Adipocyte (in vitro differentiated cells): ENCODE results near the gene GBX2.
A peak's percentile ranks its signal among the peaks of the same experiment; 100 is the strongest.

ENCODE experiments used
- DNase-seq: peaks from one replicate; pipeline ENCODE4 v3.0.0-alpha.2; 2015; ENCODE audit warnings: low read depth
- H3K27me3 ChIP-seq: replicated peaks from 2 replicates; pipeline ENCODE4 v1.7.0; 2013; ENCODE audit warnings: mild to moderate bottlenecking, low read length, moderate library complexity; ENCODE audit not compliant: control insufficient read depth, insufficient read depth
- H3K36me3 ChIP-seq: 2 replicates; pipeline ENCODE4 v1.7.0; 2013; ENCODE audit warnings: low read length, mild to moderate bottlenecking, moderate library complexity; ENCODE audit not compliant: control insufficient read depth, insufficient read depth, severe bottlenecking
- H3K4me1 ChIP-seq: 2 replicates; pipeline ENCODE4 v1.7.0; 2013; ENCODE audit warnings: mild to moderate bottlenecking, low read length, moderate library complexity; ENCODE audit not compliant: control insufficient read depth, insufficient read depth
- H3K4me3 ChIP-seq: 2 replicates; pipeline ENCODE4 v1.7.0; 2013; ENCODE audit warnings: mild to moderate bottlenecking, low read length, moderate library complexity
- H3K9ac ChIP-seq: 2 replicates; pipeline ENCODE4 v1.7.0; 2013; ENCODE audit warnings: mild to moderate bottlenecking, low read length, moderate library complexity
- H3K9me3 ChIP-seq: 2 replicates; pipeline ENCODE4 v1.7.0; 2013; ENCODE audit warnings: mild to moderate bottlenecking, low read length, moderate library complexity; ENCODE audit not compliant: control insufficient read depth

GBX2 gene

DNA sequence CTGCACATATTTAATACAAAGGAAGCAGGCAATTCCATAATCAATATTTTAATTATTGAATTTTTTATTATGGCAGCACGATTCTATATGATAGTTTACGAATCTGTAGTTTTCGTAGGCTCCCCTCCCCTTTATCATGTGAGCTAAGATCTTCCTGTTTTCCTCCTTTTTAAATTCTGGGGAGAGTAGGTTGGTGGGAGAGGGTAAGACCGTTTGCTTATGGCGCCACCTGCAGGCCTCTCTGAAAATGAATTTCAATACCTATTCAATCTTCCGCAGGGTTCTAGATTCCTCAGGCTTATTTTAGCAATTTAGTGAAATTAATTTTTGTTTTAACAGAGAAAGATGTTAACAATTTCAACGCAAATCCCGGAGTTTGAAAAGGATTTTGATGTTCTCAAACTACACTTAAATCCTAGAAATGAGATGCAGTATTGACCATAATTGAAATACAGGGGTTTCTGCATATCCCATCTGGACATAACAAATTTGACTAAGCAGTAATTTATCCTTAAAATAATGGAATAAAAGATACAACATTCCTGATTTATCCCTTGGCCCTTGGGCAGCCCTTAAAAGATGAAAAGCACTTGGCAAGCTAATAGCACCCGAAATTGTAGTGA is 12.8 kb upstream of the GBX2 start:
- Histone ChIP-seq H3K27me3 (peaks cover 21% of the 10 kb centered on the region), H3K9me3 (peaks cover 9% of the 10 kb centered on the region), H3K36me3 (no peaks in the 10 kb centered on the region), H3K4me3 (no peak overlapping the region), H3K9ac (no peak overlapping the region), H3K4me1 (peaks cover 14% of the 10 kb centered on the region)
- DNase-seq, result peak; percentile 87

DNA sequence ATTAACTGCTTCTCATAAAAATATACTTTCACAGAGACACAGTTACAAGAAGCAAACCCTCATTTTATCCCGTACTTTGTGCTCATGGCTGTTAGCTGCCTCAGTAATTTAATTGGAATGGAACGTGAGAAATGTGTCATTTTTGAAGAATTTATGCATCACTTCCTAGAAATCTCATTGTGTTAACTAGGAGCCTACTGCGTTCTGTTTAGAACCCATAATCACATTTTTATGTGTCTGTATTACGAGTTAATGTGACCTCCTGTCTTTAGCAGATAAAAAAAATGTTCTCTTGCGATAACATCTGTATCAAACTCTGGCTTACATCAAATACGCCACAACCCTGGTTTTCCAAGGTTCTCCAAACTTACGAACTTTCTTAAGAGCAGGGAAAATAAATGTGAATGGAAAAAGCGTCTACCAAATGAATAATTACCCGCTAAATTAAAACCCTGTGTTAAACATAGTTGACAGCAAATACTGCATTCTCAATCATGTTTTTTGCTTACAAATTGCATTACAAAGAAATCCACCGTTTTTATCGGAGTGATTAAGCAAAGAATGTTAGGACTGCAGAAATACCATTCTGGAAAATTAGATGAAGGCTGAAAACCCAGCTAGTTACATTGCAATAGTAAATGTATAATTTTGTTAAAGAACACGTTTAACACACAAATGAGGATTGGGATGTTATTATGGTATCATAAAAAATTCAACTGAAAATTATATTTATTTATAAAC is 12.1 kb upstream of the GBX2 start:
- Histone ChIP-seq H3K9ac (no peak overlapping the region), H3K4me1 (peaks cover 14% of the 10 kb centered on the region), H3K4me3 (no peak overlapping the region), H3K36me3 (no peaks in the 10 kb centered on the region), H3K9me3 (peaks cover 9% of the 10 kb centered on the region), H3K27me3 (peaks cover 25% of the 10 kb centered on the region)
- DNase-seq, result peak; percentile 56

GRCh38 chr2:236179236-236180075 is 11.3 kb upstream of the GBX2 start:
- Histone ChIP-seq H3K27me3 (peaks cover 25% of the 10 kb centered on the region), H3K4me1 (peaks cover 14% of the 10 kb centered on the region), H3K4me3 (peak overlapping the region; percentile 77), H3K9me3 (peaks cover under 1% of the 10 kb centered on the region), H3K36me3 (no peaks in the 10 kb centered on the region), H3K9ac (no peak overlapping the region)
- DNase-seq, result peak; percentile 57

DNA sequence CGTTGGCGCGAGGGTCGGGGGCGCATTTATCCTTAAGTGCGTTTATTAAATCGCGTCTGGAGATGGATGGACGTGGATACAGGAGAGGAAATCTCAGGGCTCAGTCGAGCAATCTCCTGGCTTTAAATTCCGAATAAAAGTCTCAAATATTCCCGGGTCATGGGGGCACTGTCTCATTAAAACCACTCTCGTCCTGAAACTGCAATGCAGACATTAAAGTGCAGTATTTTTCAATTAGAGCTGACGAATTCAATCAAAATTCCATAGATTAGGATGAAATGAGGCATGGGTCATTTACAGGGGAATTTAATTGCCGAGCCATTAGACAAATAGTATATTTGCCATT is 10.7 kb upstream of the GBX2 start:
- H3K27me3 ChIP-seq, result peaks cover 30% of the 10 kb centered on the region

GRCh38 chr2:236177967-236178889 is 10.0 kb upstream of the GBX2 start:
- Histone ChIP-seq H3K4me1 (peaks cover 14% of the 10 kb centered on the region), H3K36me3 (no peaks in the 10 kb centered on the region), H3K9ac (no peak overlapping the region), H3K4me3 (peak overlapping the region; percentile 77), H3K9me3 (no peaks in the 10 kb centered on the region), H3K27me3 (peaks cover 33% of the 10 kb centered on the region)
- peak; percentile 87 for DNase-seq

More for the DNA sequence above, 10.7 kb upstream of the GBX2 start:
- Histone ChIP-seq H3K36me3 (no peaks in the 10 kb centered on the region), H3K4me1 (peaks cover 14% of the 10 kb centered on the region), H3K9ac (no peak overlapping the region), H3K9me3 (no peaks in the 10 kb centered on the region), H3K4me3 (peak overlapping the region; percentile 77)
- DNase-seq, result peak; percentile 37

GRCh38 chr2:236177604-236177966 is 9.4 kb upstream of the GBX2 start:
- DNase-seq, result peak; percentile 33
- peaks cover 36% of the 10 kb centered on the region for H3K27me3 ChIP-seq

GRCh38 chr2:236176951-236177350 is 8.8 kb upstream of the GBX2 start:
- Histone ChIP-seq H3K4me3 (no peak overlapping the region), H3K9me3 (no peaks in the 10 kb centered on the region), H3K9ac (no peak overlapping the region), H3K36me3 (no peaks in the 10 kb centered on the region), H3K27me3 (peaks cover 41% of the 10 kb centered on the region), H3K4me1 (peaks cover 14% of the 10 kb centered on the region)
- DNase-seq, result no peak

More at GRCh38 chr2:236177604-236177966, 9.4 kb upstream of the GBX2 start:
- peaks cover 14% of the 10 kb centered on the region for H3K4me1 ChIP-seq
- H3K9ac ChIP-seq, result no peak overlapping the region
- H3K4me3 ChIP-seq, result peak overlapping the region; percentile 77
- H3K9me3 ChIP-seq, result no peaks in the 10 kb centered on the region
- no peaks in the 10 kb centered on the region for H3K36me3 ChIP-seq

DNA sequence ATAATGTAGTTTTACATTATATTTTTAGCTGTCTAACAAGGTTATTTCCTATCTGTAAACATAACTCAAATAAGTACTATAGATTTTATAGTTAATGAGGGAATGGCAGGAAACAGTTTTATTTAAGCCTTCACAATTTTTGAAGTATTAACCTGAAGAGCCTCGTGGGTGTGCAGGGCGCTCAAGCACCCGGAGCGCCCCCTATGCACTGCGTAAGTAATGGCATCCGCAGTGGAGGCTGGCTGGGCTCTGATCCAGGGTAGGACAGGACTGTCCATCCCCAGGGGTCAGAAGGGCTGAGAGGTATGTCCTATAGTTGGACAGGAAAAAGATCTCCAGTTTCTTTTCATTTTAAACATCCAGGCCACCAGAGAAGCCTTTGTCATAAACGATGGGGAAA is 8.2 kb upstream of the GBX2 start:
- Histone ChIP-seq H3K4me1 (peaks cover 14% of the 10 kb centered on the region), H3K9me3 (no peaks in the 10 kb centered on the region), H3K36me3 (no peaks in the 10 kb centered on the region), H3K27me3 (peaks cover 45% of the 10 kb centered on the region), H3K4me3 (no peak overlapping the region), H3K9ac (no peak overlapping the region)
- peak; percentile 38 for DNase-seq

- no peaks in the 10 kb centered on the region for H3K36me3 ChIP-seq
- H3K4me1 ChIP-seq, result peaks cover 14% of the 10 kb centered on the region
- H3K9me3 ChIP-seq, result no peaks in the 10 kb centered on the region
- H3K9ac ChIP-seq, result no peak overlapping the region
- DNase-seq, result no peak
- no peak overlapping the region for H3K4me3 ChIP-seq
- peaks cover 53% of the 10 kb centered on the region for H3K27me3 ChIP-seq
Measured at GRCh38 chr2:236175548-236176150, 7.5 kb upstream of the GBX2 start.

GRCh38 chr2:236173729-236174607 is 5.8 kb upstream of the GBX2 start:
- no peak overlapping the region for H3K9ac ChIP-seq
- DNase-seq, result no peak
- no peak overlapping the region for H3K4me3 ChIP-seq
- H3K27me3 ChIP-seq, result peaks cover 70% of the 10 kb centered on the region
- H3K4me1 ChIP-seq, result peaks cover 3% of the 10 kb centered on the region
- H3K9me3 ChIP-seq, result peaks cover 3% of the 10 kb centered on the region
- no peaks in the 10 kb centered on the region for H3K36me3 ChIP-seq
